Stimulated activated CD8-positive, alpha-beta memory T cell treated with anti-CD3 and anti-CD28 coated beads, Interleukin-4, amount 100 ng/mL, for 24 hours (primary cell): Measurements from ENCODE around the gene TMEM235.
A peak's percentile ranks its signal among the peaks of the same experiment; 100 is the strongest.
"Not testable (repeated sequence)": the region's sequence is repeated elsewhere in the genome, so short reads cannot be mapped to it uniquely, and the experiment has no call there.

Experiments
- DNase-seq: peaks from one replicate; pipeline ENCODE4 v3.0.0-alpha.2; 2020; ENCODE audit warnings: low read depth

Gene TMEM235

GRCh38 chr17:78238823-78239488 lies 7.5 kb downstream of the TMEM235 start:
- no peak for DNase-seq

GRCh38 chr17:78239489-78239931 lies 8.1 kb downstream of the TMEM235 start:
- DNase-seq = no peak

GRCh38 chr17:78240012-78240655 lies 8.7 kb downstream of the TMEM235 start:
- DNase-seq = no peak

- DNase-seq = no peak
Measured at GRCh38 chr17:78240839-78241238, 9.4 kb downstream of the TMEM235 start.

DNA sequence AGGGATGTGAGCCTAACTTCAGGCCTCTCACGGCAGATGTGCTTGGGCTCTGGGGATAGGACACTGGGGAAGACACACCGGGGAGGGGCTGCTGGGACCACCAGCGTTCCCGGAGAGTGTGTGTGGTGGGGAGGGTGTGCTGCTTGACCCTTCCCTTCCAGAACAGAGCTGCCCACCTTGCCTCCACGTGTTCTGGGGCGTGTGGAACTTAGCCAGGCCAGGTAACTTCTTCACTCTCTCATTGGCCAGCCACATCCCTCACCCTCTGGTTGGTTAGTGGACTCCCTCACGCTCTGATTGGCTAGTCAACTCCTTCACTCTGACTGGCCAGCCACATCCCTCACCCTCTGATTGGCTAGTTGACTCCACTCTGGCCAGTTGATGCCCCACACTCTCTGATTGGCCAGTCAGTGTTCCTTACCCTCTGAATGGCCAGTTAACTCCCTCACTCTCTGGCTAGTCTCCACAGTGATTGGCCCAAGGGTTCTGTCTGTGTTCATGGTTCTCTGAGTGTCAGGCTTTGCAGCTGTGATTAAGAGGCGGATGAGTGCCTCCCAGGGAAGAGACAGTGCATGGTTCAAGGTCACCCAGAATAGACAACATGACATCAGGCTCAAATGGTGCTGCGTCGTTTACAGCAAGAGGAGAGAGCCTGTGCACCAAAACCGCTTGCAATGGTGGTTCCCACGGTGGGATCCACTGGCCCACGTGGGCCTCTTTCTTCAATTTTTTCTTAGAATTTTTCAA lies 10.0 kb downstream of the TMEM235 start:
- no peak for DNase-seq

GRCh38 chr17:78242024-78242742 lies 10.8 kb downstream of the TMEM235 start:
- DNase-seq = no peak

- no peak for DNase-seq
Measured at GRCh38 chr17:78247304-78247703, 15.9 kb downstream of the TMEM235 start.

- DNase-seq = no peak
Measured at GRCh38 chr17:78248051-78248914, 16.9 kb downstream of the TMEM235 start.

DNA sequence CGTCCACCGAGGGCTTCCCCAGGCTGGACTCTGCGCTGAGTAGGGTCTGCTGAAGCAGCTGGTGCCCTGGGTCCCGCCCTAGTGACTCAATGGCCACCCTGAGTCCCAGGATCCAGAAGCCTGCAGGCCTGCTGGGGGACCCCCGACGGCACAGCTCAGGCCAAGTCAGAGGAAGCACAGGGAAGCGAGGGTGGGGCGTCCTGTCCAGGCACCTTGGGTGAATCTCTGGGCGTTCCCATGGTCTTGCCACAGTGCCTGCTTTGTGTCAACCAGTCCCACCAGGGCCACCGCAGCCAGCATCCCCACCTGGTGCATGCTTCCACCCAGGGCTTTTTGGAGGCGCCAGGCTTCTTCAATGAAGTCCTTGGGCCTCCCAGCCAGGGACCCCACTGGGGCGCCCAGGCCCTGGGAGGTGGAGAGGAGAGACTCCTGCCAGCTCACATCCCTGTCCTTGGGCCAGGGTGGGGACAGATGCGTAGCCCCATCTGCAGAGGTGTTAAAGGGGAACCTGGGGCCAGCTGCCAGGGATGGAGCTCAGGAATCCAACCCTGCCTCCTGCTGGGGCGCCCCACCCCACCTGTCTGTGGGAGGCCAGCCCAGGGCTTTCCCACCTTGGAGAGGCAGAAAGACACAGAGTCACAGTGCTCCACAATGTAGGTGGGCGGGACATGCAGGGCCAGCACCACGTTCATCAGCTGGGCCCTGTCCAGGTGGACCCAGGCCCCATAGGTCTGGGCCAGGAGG lies 17.8 kb downstream of the TMEM235 start:
- no peak for DNase-seq

DNA sequence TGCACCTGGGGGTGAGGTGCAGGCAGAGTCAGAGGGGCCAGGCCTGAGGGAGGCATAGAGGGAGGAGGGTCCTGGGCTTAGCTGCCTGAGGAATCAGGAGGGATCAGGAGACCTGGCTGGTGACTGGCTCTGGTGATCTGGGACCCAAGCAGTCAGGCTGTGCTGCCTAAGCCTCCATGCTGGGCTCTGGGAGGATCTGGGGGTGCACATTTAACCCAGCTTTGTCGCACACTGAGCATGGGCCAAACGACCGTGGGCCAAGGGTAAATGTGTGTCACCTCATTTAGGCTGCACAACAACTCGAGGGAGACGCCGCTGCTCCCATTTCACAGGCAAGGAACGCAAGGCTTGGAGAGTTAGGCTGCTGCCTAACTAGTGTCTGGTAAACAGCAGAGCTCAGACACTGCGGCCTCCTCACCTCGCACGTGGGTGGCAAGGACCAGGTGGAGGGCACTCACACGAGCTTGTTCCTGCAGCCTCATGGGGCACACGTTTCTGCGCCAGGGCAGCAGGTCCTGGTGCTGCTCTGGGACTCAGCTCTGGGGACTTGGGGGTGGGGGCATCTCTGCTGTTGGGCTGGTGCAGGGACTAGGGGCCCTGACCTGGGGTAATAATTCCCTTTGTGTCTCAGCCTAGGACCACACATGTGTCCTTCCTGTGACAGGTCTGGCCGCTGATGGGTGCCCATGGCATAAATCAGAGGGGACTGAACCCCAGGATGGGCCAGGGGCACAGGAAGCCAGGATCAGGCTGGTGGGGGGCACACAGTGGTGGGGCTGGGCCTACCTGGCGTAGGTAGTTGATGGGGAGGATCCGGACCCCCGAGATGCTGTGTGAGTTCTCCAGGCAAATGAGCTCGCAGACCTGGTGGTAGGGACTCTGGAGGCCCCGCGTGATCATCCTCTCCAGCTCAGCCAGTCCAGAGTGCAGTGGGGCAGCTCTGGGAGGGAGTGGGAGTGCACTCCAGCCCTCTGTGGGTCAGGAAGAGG lies 18.7 kb downstream of the TMEM235 start:
- no peak for DNase-seq

- DNase-seq = peak; percentile 78
Measured at GRCh38 chr17:78250891-78251772, 19.7 kb downstream of the TMEM235 start.

GRCh38 chr17:78251773-78252103 lies 20.3 kb downstream of the TMEM235 start:
- no peak for DNase-seq

DNA sequence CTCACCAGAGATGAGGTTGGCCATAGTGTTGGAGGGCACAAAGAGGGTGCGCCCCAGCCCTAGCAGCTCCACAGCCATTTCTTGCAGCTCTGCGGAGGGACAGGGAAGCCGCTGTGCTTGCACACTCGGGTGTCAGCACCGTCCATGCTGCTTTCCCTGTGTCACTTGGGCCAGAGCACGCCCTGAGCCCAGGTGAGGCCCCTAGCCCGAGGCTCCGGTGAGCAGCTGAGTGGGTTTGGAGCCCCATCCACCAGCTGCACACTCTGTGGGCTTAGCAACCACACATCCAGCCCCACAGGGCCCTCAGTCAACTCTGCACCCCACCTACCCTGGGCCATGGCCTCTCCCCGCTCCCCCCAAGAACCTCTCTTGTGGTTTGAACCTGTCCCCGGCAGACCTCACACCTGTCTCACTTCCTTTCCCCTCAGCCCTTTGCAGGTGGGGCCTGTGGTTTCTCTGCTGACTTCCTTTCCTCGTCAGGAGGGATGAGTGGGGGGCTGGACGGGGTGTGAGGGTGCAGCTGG lies 20.7 kb downstream of the TMEM235 start:
- DNase-seq = peak; percentile 27

- no peak for DNase-seq
Measured at GRCh38 chr17:78252701-78253635, 21.5 kb downstream of the TMEM235 start.

DNA sequence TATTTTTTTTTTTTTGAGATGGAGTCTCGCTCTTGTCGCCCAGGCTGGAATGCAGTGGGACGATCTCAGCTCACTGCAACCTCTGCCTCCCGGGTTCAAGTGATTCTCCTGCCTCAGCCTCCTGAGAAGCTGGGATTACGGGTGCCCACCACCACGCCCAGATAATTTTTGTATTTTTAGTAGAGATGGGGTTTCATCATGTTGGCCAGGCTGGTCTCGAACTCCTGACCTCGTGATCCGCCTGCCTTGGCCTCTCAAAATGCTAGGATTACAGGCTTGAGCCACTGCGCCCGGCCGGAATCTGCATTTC lies 22.2 kb downstream of the TMEM235 start:
- not testable (repeated sequence) for DNase-seq

DNA sequence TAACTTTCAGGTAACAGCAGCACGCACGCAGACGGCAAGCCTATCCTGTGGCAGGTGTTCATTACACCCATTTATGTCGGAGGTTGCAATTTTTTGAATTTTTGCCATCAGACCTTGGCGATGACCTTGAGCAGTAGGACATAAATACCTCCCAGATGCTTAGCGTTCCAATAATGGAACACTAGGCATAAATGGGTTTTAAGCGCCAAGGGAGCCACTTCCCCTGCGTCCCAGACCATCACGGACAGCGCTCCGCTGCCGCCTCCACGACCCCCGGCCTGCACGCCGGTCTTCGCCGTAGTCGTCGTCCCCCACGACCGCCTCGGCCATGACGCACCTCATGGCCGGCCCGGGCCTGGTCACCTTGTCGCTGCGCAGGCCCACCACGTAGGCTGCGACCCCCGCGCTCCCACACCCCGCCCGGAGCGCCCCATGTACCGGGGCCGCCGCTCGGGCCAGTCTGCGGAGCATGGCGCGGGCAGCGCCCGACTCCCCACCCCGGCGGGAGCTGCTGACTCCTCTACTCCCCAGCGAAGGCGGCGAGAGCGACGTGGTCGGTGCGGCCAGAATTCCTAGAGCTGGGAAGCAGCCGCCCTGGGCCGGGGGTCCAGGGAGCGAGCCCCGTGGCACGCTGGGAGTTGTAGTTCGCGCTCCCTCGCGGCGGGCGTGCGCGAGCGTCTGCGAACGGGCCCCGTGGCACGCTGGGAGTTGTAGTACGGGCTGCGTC lies 22.7 kb downstream of the TMEM235 start:
- DNase-seq = peak; percentile 78
